Caco-2 (cell line): ENCODE measurements around the gene OGFOD1. TPM values are rescaled to one million over a fixed set of nuclear protein-coding genes. Genes with fewer than 3 reads are reported as not detected.

Experiments used
- BruUV-seq: library from RNA; stranded (reverse); fragments of 400-500 nt; replicated peaks from 2 replicates; lab custom pipeline; 2021; lab: Mats Ljungman, UMichigan
- CTCF ChIA-PET: fragments of 300-600 bp; sonication (Branson Sonifier 250); formaldehyde crosslinking; loops from one replicate; lab custom pipeline; 2022; ENCODE audit warnings: antibody characterized with exemption; lab: Charles Lee
- POLR2A ChIA-PET: fragments of 300-600 bp; sonication (Branson Sonifier 250); formaldehyde crosslinking; loops from one replicate; lab custom pipeline; 2022; ENCODE audit warnings: antibody characterized with exemption; lab: Charles Lee
- DNase-seq, 2 experiments: peaks; one replicate each; pipeline versions ENCODE4 v3.0.0 to v3.0.0-alpha.2; 2020 to 2022
- H3K27me3 ChIP-seq: replicated peaks from 2 replicates; pipeline ENCODE4 v1.6.0; 2011; ENCODE audit warnings: low read length; ENCODE audit not compliant: control insufficient read depth, insufficient read depth
- H3K36me3 ChIP-seq: 2 replicates; pipeline ENCODE4 v1.5.1; 2011; ENCODE audit warnings: low read length; ENCODE audit not compliant: control insufficient read depth, insufficient read depth
- H3K4me1 ChIP-seq: fragments of 250-450 bp; sonication (Bioruptor Pico); 2 replicates; pipeline ENCODE4 v1.5.1; 2020; ENCODE audit warnings: mild to moderate bottlenecking
- H3K4me3 ChIP-seq: 2 replicates; pipeline ENCODE4 v1.5.1; 2011; ENCODE audit warnings: low read depth, mild to moderate bottlenecking, control low read depth, low read length
- H3K9me3 ChIP-seq: fragments of 250-450 bp; sonication (Bioruptor Pico); 2 replicates; pipeline ENCODE4 v1.5.1; 2020; ENCODE audit warnings: mild to moderate bottlenecking, moderate library complexity
- H3K27ac Mint-ChIP-seq: one replicate; pipeline ENCODE4 v1.8.0; 2022; ENCODE audit warnings: mixed read lengths; ENCODE audit not compliant: unreplicated experiment
- H3K27me3 Mint-ChIP-seq: one replicate; pipeline ENCODE4 v1.8.0; 2022; ENCODE audit warnings: mixed read lengths; ENCODE audit not compliant: insufficient read depth, unreplicated experiment
- H3K36me3 Mint-ChIP-seq: one replicate; pipeline ENCODE4 v1.8.0; 2022; ENCODE audit warnings: mild to moderate bottlenecking, mixed read lengths; ENCODE audit not compliant: insufficient read depth, unreplicated experiment
- H3K4me1 Mint-ChIP-seq: one replicate; pipeline ENCODE4 v1.8.0; 2022; ENCODE audit warnings: low read depth, mixed read lengths; ENCODE audit not compliant: unreplicated experiment
- H3K4me3 Mint-ChIP-seq: one replicate; pipeline ENCODE4 v1.8.0; 2022; ENCODE audit warnings: mild to moderate bottlenecking, moderate library complexity, mixed read lengths; ENCODE audit not compliant: unreplicated experiment
- H3K9me3 Mint-ChIP-seq: one replicate; pipeline ENCODE4 v1.8.0; 2022; ENCODE audit warnings: mixed read lengths; ENCODE audit not compliant: unreplicated experiment
- CTCF ChIP-seq, 2 experiments: fragments of 200-600 bp in 1 of 2; IDR thresholded peaks; 1 replicate in 1 of 2; 2 replicates in 1 of 2; pipeline versions ENCODE4 v1.5.1 to v1.8.0; 2011 to 2022; ENCODE audit warnings: antibody characterized with exemption in 1 of 2, control low read depth in 1 of 2, inconsistent platforms in 1 of 2, low read depth in 1 of 2, low read length in 1 of 2, mild to moderate bottlenecking in 1 of 2, moderate library complexity in 1 of 2; ENCODE audit not compliant: insufficient read depth in 1 of 2, severe bottlenecking in 1 of 2, unreplicated experiment in 1 of 2
- intact Hi-C: fragments of 100-400 bp; cut with micrococcal nuclease; formaldehyde crosslinking; loops from one replicate; pipeline ENCODE4 v1.10.0; 2022; ENCODE audit not compliant: unreplicated experiment
- total RNA-seq: library from RNA; stranded (reverse); gene quantifications from 2 replicates; pipeline ENCODE4 v1.2.3, GENCODE V29; 2022

OGFOD1 gene
- total RNA-seq, 1 experiment from 2014 or later, result 79.0 TPM

GRCh38 chr16:56424791-56425438 lies 26.4 kb upstream of the OGFOD1 start:
- Mint-ChIP-seq H3K4me1 (peaks cover 32% of the 10 kb centered on the region), H3K4me3 (peak overlapping the region; percentile 90), H3K36me3 (peaks cover 14% of the 10 kb centered on the region), H3K9me3 (no peaks in the 10 kb centered on the region), H3K27me3 (no peaks in the 10 kb centered on the region), H3K27ac (peak overlapping the region; percentile 68)
- POLR2A ChIA-PET, result interaction anchor here (1.6 kb wide), 1 partner anchor 26 kb away, joined by 6 read pairs; the partner anchor contains the start of genes NUDT21 and OGFOD1
- DNase-seq, result no peak
- Histone ChIP-seq H3K4me3 (peak overlapping the region; percentile 81), H3K9me3 (no peaks in the 10 kb centered on the region), H3K27me3 (no peaks in the 10 kb centered on the region), H3K4me1 (peaks cover 25% of the 10 kb centered on the region), H3K36me3 (no peaks in the 10 kb centered on the region; the same call in 1 of the 2 replicates)
- intact Hi-C loops, result loop anchor here (1.0 kb wide), 1 partner anchor 26 kb away; the partner anchor contains the start of genes NUDT21 and OGFOD1
- CTCF ChIA-PET, result no interaction called here
- no peak for TF ChIP-seq CTCF (IDR thresholded peaks at IDR 0.05; ENCODE audit: insufficient read depth in 1 of 2, low read depth in 1 of 2, low read length in 1 of 2, severe bottlenecking in 1 of 2, unreplicated experiment in 1 of 2)
- BruUV-seq, result no TSS peak

- Mint-ChIP-seq H3K27me3 (no peaks in the 10 kb centered on the region), H3K4me1 (peaks cover 27% of the 10 kb centered on the region), H3K4me3 (peak within 1 kb of the TSS; percentile 90), H3K9me3 (no peaks in the 10 kb centered on the region), H3K27ac (peak within 1 kb of the TSS; percentile 68), H3K36me3 (peaks cover 13% of the 10 kb centered on the region)
- DNase-seq, result peak; percentile 65 to 91
- no peaks in the 10 kb centered on the region for H3K27me3 ChIP-seq
- peak; percentile 25 to 30 for TF ChIP-seq CTCF (IDR thresholded peaks at IDR 0.05; ENCODE audit: insufficient read depth in 1 of 2, low read depth in 1 of 2, low read length in 1 of 2, severe bottlenecking in 1 of 2, unreplicated experiment in 1 of 2)
- intact Hi-C loops, result loop anchor here (1.0 kb wide), 1 partner anchor 26 kb away; the partner anchor contains the start of genes NUDT21 and OGFOD1
- CTCF ChIA-PET, result no interaction called here
- no TSS peak for BruUV-seq
- no peaks in the 10 kb centered on the region for H3K9me3 ChIP-seq
- H3K4me1 ChIP-seq, result peaks cover 25% of the 10 kb centered on the region
- no peaks in the 10 kb centered on the region; the same call in 1 of the 2 replicates for H3K36me3 ChIP-seq
- peak within 1 kb of the TSS; percentile 81 for H3K4me3 ChIP-seq
- POLR2A ChIA-PET, result no interaction called here
Measured at GRCh38 chr16:56425439-56425832, 25.9 kb upstream of the OGFOD1 start, which contains the start of gene AMFR. Gene AMFR (minus strand): TSS chr16:56425545. CDS start chr16:56425327, 218 bp downstream.

- Mint-ChIP-seq H3K36me3 (peaks cover 21% of the 10 kb centered on the region), H3K27me3 (no peaks in the 10 kb centered on the region), H3K9me3 (no peaks in the 10 kb centered on the region), H3K4me3 (peak overlapping the region; percentile 31), H3K27ac (no peak overlapping the region), H3K4me1 (peaks cover 23% of the 10 kb centered on the region)
- Histone ChIP-seq H3K4me3 (no peak overlapping the region), H3K27me3 (no peaks in the 10 kb centered on the region), H3K4me1 (peaks cover 25% of the 10 kb centered on the region), H3K36me3 (no peaks in the 10 kb centered on the region; the same call in 1 of the 2 replicates), H3K9me3 (no peaks in the 10 kb centered on the region)
- intact Hi-C loops, result no loop called here
- no TSS peak for BruUV-seq
- ChIA-PET CTCF (no interaction called here), POLR2A (interaction anchor here (1.2 kb wide), 1 partner anchor 24 kb away, joined by 6 read pairs; the partner anchor contains the start of genes NUDT21 and OGFOD1)
- DNase-seq, result no peak
- no peak for TF ChIP-seq CTCF (IDR thresholded peaks at IDR 0.05; ENCODE audit: insufficient read depth in 1 of 2, low read depth in 1 of 2, low read length in 1 of 2, severe bottlenecking in 1 of 2, unreplicated experiment in 1 of 2)
Measured at GRCh38 chr16:56426585-56426984, 24.8 kb upstream of the OGFOD1 start.
